Effector memory CD4-positive, alpha-beta T cell (primary cell): ENCODE measurements around the gene LZTS2.

Experiments
- DNase-seq, 3 donors: peaks; one replicate each; pipeline ENCODE4 v3.0.0-alpha.2; 2020
- H3K27ac ChIP-seq: 2 replicates; pipeline ENCODE4 v1.7.0; 2013; ENCODE audit warnings: mild to moderate bottlenecking, low read length, moderate library complexity; ENCODE audit not compliant: insufficient read depth, poor library complexity, severe bottlenecking
- H3K27me3 ChIP-seq: replicated peaks from 2 replicates; pipeline ENCODE4 v1.7.0; 2013; ENCODE audit warnings: mild to moderate bottlenecking, low read length; ENCODE audit not compliant: insufficient read depth, control insufficient read depth, poor library complexity, severe bottlenecking
- H3K36me3 ChIP-seq: 2 replicates; pipeline ENCODE4 v1.7.0; 2013; ENCODE audit warnings: mild to moderate bottlenecking, low read length, moderate library complexity; ENCODE audit not compliant: control insufficient read depth, insufficient read depth
- H3K4me1 ChIP-seq: 2 replicates; pipeline ENCODE4 v1.7.0; 2013; ENCODE audit warnings: low read length, mild to moderate bottlenecking; ENCODE audit not compliant: control insufficient read depth, insufficient read depth, poor library complexity, severe bottlenecking
- H3K4me3 ChIP-seq: 2 replicates; pipeline ENCODE4 v1.7.0; 2013; ENCODE audit warnings: low read length, low read depth, mild to moderate bottlenecking; ENCODE audit not compliant: insufficient read depth, poor library complexity, severe bottlenecking
- H3K9me3 ChIP-seq: 2 replicates; pipeline ENCODE4 v1.7.0; 2013; ENCODE audit warnings: mild to moderate bottlenecking, low read length, moderate library complexity; ENCODE audit not compliant: control insufficient read depth

Gene LZTS2

GRCh38 chr10:100985336-100985735 lies 14.3 kb upstream of the LZTS2 start:
- Histone ChIP-seq H3K9me3 (no peaks in the 10 kb centered on the region), H3K36me3 (peaks cover 24% of the 10 kb centered on the region), H3K4me1 (peaks cover 17% of the 10 kb centered on the region), H3K27me3 (no peaks in the 10 kb centered on the region), H3K27ac (no peak overlapping the region), H3K4me3 (no peak overlapping the region)
- DNase-seq: no peak

GRCh38 chr10:100986623-100986951 lies 13.0 kb upstream of the LZTS2 start:
- peaks cover 22% of the 10 kb centered on the region for H3K36me3 ChIP-seq
- H3K9me3 ChIP-seq: no peaks in the 10 kb centered on the region
- peaks cover 17% of the 10 kb centered on the region for H3K4me1 ChIP-seq
- H3K27ac ChIP-seq: no peak overlapping the region
- no peaks in the 10 kb centered on the region for H3K27me3 ChIP-seq
- peak overlapping the region; percentile 94 for H3K4me3 ChIP-seq
- DNase-seq: no peak

- peak; percentile 57 to 78 (median 75) for DNase-seq
- H3K27ac ChIP-seq: peak within 1 kb of the TSS; percentile 70
- H3K9me3 ChIP-seq: no peaks in the 10 kb centered on the region
- H3K4me1 ChIP-seq: peaks cover 17% of the 10 kb centered on the region
- H3K36me3 ChIP-seq: peaks cover 21% of the 10 kb centered on the region
- no peaks in the 10 kb centered on the region for H3K27me3 ChIP-seq
- H3K4me3 ChIP-seq: peak within 1 kb of the TSS; percentile 94
Measured at GRCh38 chr10:100986952-100987684, 12.5 kb upstream of the LZTS2 start, which contains the start of the genes MRPL43 and TWNK. MRPL43 (minus strand) TSS chr10:100987497; CDS start chr10:100987443, 54 bp downstream. TWNK (plus strand) TSS chr10:100987543; CDS start chr10:100988211, 668 bp downstream.

- DNase-seq: no peak
- Histone ChIP-seq H3K9me3 (no peaks in the 10 kb centered on the region), H3K4me1 (peaks cover 17% of the 10 kb centered on the region), H3K27me3 (no peaks in the 10 kb centered on the region), H3K27ac (peak overlapping the region; percentile 70), H3K36me3 (peaks cover 19% of the 10 kb centered on the region), H3K4me3 (peak overlapping the region; percentile 94)
Measured at GRCh38 chr10:100987685-100988049, 11.9 kb upstream of the LZTS2 start.

- Histone ChIP-seq H3K36me3 (peaks cover 18% of the 10 kb centered on the region), H3K27ac (no peak overlapping the region), H3K27me3 (no peaks in the 10 kb centered on the region)
Measured at GRCh38 chr10:100988166-100988565, 11.4 kb upstream of the LZTS2 start.

GRCh38 chr10:100989088-100989487 lies 10.5 kb upstream of the LZTS2 start:
- H3K4me3 ChIP-seq: no peak overlapping the region
- H3K27ac ChIP-seq: no peak overlapping the region
- H3K9me3 ChIP-seq: no peaks in the 10 kb centered on the region
- H3K4me1 ChIP-seq: peaks cover 17% of the 10 kb centered on the region
- H3K36me3 ChIP-seq: peaks cover 21% of the 10 kb centered on the region
- DNase-seq: no peak
- H3K27me3 ChIP-seq: no peaks in the 10 kb centered on the region

More at GRCh38 chr10:100988166-100988565, 11.4 kb upstream of the LZTS2 start:
- Histone ChIP-seq H3K4me3 (peak overlapping the region; percentile 94), H3K9me3 (no peaks in the 10 kb centered on the region), H3K4me1 (peaks cover 17% of the 10 kb centered on the region)
- no peak for DNase-seq

GRCh38 chr10:100993986-100994708 lies 5.5 kb upstream of the LZTS2 start:
- Histone ChIP-seq H3K27ac (no peak overlapping the region), H3K4me3 (no peak overlapping the region), H3K9me3 (no peaks in the 10 kb centered on the region), H3K36me3 (peaks cover 21% of the 10 kb centered on the region), H3K4me1 (peaks cover 24% of the 10 kb centered on the region), H3K27me3 (no peaks in the 10 kb centered on the region)
- no peak for DNase-seq

GRCh38 chr10:100995181-100995580 lies 4.4 kb upstream of the LZTS2 start:
- H3K27ac ChIP-seq: no peak overlapping the region
- H3K9me3 ChIP-seq: no peaks in the 10 kb centered on the region
- no peak overlapping the region for H3K4me3 ChIP-seq
- no peaks in the 10 kb centered on the region for H3K27me3 ChIP-seq
- H3K4me1 ChIP-seq: peaks cover 28% of the 10 kb centered on the region
- DNase-seq: no peak
- peaks cover 20% of the 10 kb centered on the region for H3K36me3 ChIP-seq

GRCh38 chr10:100996678-100997359 lies 2.8 kb upstream of the LZTS2 start:
- H3K9me3 ChIP-seq: no peaks in the 10 kb centered on the region
- no peaks in the 10 kb centered on the region for H3K27me3 ChIP-seq
- H3K4me3 ChIP-seq: peak overlapping the region; percentile 93
- peak overlapping the region; percentile 84 for H3K27ac ChIP-seq
- peaks cover 8% of the 10 kb centered on the region for H3K36me3 ChIP-seq
- H3K4me1 ChIP-seq: peaks cover 28% of the 10 kb centered on the region
- DNase-seq: peak in 2 of 3 donors; percentile 24 to 28
